SU-DHL-6 (cell line): Measurements from ENCODE around the gene SPATA9.
"Not testable (repeated sequence)": the region's sequence is repeated elsewhere in the genome, so short reads cannot be mapped to it uniquely, and the experiment has no call there.

ENCODE experiments used
- CTCF ChIP-seq: fragments of 200-600 bp; sonication (generic); IDR thresholded peaks from one replicate; pipeline ENCODE4 v1.5.1; 2017; ENCODE audit warnings: antibody characterized with exemption, mild to moderate bottlenecking, low read length, moderate library complexity; ENCODE audit not compliant: insufficient read depth, poor library complexity, severe bottlenecking
- EZH2phosphoT487 ChIP-seq: fragments of 200-600 bp; sonication (generic), shearing (Covaris generic); conservative IDR thresholded peaks from 2 replicates; pipeline ENCODE4 v1.6.1; 2018; ENCODE audit warnings: mild to moderate bottlenecking, antibody characterized with exemption, low read length, moderate library complexity, mixed read lengths

DNA sequence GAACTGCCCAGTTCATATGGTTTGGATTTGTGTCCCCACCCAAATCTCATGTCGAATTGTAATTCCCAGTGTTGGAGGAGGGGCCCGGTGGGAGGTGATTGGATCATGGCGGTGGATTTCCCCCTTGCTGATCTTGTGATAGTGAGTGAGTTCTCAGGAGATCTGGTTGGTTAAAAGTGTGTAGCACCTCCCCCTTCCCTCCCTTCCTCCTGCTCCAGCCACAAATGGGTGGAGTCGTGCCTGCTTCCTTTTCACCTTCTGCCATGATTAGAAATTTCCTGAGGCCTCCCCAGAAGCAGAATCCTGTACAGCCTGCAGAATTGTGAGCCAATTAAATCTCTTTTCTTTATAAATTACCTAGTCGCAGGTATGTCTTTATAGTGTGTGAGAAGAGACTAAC lies 23.4 kb upstream of the SPATA9 start:
- TF ChIP-seq CTCF, EZH2phosphoT487: not testable (repeated sequence)
